ENCODE measurements around the gene NCOR2. TPM values are rescaled to one million over a fixed set of nuclear protein-coding genes. Genes with fewer than 3 reads are reported as not detected.

The NCOR2 gene
- total and polyA plus RNA-seq, 11 donors: 62.1 to 184 (median 127) TPM

GRCh38 chr12:124550123-124551089 is 17.0 kb downstream of the NCOR2 start:
- no peaks in the 10 kb centered on the region for H3K27me3 ChIP-seq

GRCh38 chr12:124549629-124550028 is 17.8 kb downstream of the NCOR2 start:
- no peak for DNase-seq
- TF ChIP-seq POLR2A (IDR thresholded peaks at IDR 0.05) (no peak), CTCF (IDR thresholded peaks at IDR 0.05) (no peak)
- peaks cover 0 to 9% (median 0%) of the 10 kb centered on the region in 9 donors for H3K36me3 ChIP-seq
- intact Hi-C loops (cut with DNase I): loop anchor here in 1 of 10 donors (5.0 kb wide), 1 partner anchor 32 kb away; no protein-coding TSS in a partner anchor
- H3K4me1 ChIP-seq: peaks cover 16 to 92% (median 73%) of the 10 kb centered on the region in 12 donors
- H3K4me3 ChIP-seq: no peak overlapping the region
- H3K27ac ChIP-seq: peak overlapping the region in 5 of 12 donors; percentile 5 to 82 (median 65)
- no peaks in the 10 kb centered on the region for H3K27me3 ChIP-seq
- WGBS, 4 donors: 49 to 83% (median 62%) methylated on average over 13 to 17 of the region's 17 CpGs
- peak in 2 of 4 donors; percentile 17 to 23 for ATAC-seq
- no peaks in the 10 kb centered on the region for H3K9me3 ChIP-seq

More at GRCh38 chr12:124550123-124551089, 17.0 kb downstream of the NCOR2 start:
- Histone ChIP-seq H3K4me1 (peaks cover 21 to 92% (median 75%) of the 10 kb centered on the region in 12 donors), H3K27ac (peak overlapping the region in 7 of 12 donors; percentile 9 to 82 (median 61)), H3K9me3 (no peaks in the 10 kb centered on the region), H3K36me3 (peaks cover 0 to 9% (median 0%) of the 10 kb centered on the region in 9 donors), H3K4me3 (no peak overlapping the region)
- DNase-seq: no peak
- intact Hi-C loops (cut with DNase I): loop anchor here in 1 of 10 donors (5.0 kb wide), 1 partner anchor 33 kb away; no protein-coding TSS in a partner anchor
- TF ChIP-seq POLR2A (IDR thresholded peaks at IDR 0.05): no peak
- no peak for TF ChIP-seq CTCF (IDR thresholded peaks at IDR 0.05)
- 36 to 46% (median 41%) methylated on average over 11 of the region's 11 CpGs for WGBS, 4 donors
- peak in 2 of 4 donors; percentile 5 to 37 for ATAC-seq

- peak overlapping the region in 5 of 12 donors; percentile 5 to 82 (median 63) for H3K27ac ChIP-seq
- peak in 2 of 5 donors; percentile 49 to 65 for DNase-seq
Observed at GRCh38 chr12:124548854-124549378, 18.5 kb downstream of the NCOR2 start.

More at GRCh38 chr12:124548854-124549378, 18.5 kb downstream of the NCOR2 start:
- peaks cover 11 to 92% (median 73%) of the 10 kb centered on the region in 12 donors for H3K4me1 ChIP-seq
- intact Hi-C loops (cut with DNase I): no loop called here
- TF ChIP-seq CTCF (IDR thresholded peaks at IDR 0.05): no peak
- TF ChIP-seq POLR2A (IDR thresholded peaks at IDR 0.05): no peak
- no peak overlapping the region for H3K4me3 ChIP-seq
- 25 to 52% (median 42%) methylated on average over 18 to 24 of the region's 24 CpGs for WGBS, 4 donors
- H3K36me3 ChIP-seq: peaks cover 0 to 9% (median 0%) of the 10 kb centered on the region in 9 donors
- ATAC-seq: peak; percentile 21 to 40 (median 34)
- H3K27me3 ChIP-seq: no peaks in the 10 kb centered on the region
- no peaks in the 10 kb centered on the region for H3K9me3 ChIP-seq

All from heart left ventricle (tissue), 16 donors.